ENCODE data around the gene SYNC. TPM values are rescaled to one million over a fixed set of nuclear protein-coding genes. Genes with fewer than 3 reads are reported as not detected.
"Not testable (repeated sequence)": the region's sequence is repeated elsewhere in the genome, so short reads cannot be mapped to it uniquely, and the experiment has no call there.

Gene SYNC
- total RNA-seq, 3 donors from 2014 or later, result not detected

- Mint-ChIP-seq H3K4me3 (no peak overlapping the region), H3K4me1 (ENCODE audit: low read depth) (peaks cover 5% of the 10 kb centered on the region), H3K9me3 (no peaks in the 10 kb centered on the region), H3K27me3 (ENCODE audit: low read depth) (peaks cover 4% of the 10 kb centered on the region), H3K36me3 (ENCODE audit: insufficient read depth) (no peaks in the 10 kb centered on the region)
- DNase-seq (no peak), ATAC-seq (no peak)
These were observed 10.5 kb upstream of the SYNC start for GRCh38 chr1:32713081-32713480.

GRCh38 chr1:32711221-32711620 is 8.7 kb upstream of the SYNC start:
- H3K4me3 Mint-ChIP-seq; H3K4me1 Mint-ChIP-seq (ENCODE audit: low read depth); H3K9me3 Mint-ChIP-seq; ATAC-seq; H3K36me3 Mint-ChIP-seq (ENCODE audit: insufficient read depth); DNase-seq; H3K27me3 Mint-ChIP-seq (ENCODE audit: low read depth): not testable (repeated sequence)

- Mint-ChIP-seq H3K36me3 (ENCODE audit: insufficient read depth) (no peaks in the 10 kb centered on the region), H3K9me3 (no peaks in the 10 kb centered on the region), H3K4me1 (ENCODE audit: low read depth) (peaks cover 1% of the 10 kb centered on the region), H3K4me3 (no peak overlapping the region), H3K27me3 (ENCODE audit: low read depth) (peaks cover 18% of the 10 kb centered on the region)
- no peak for DNase-seq
- ATAC-seq, result no peak
These were observed 6.9 kb upstream of the SYNC start for GRCh38 chr1:32709476-32709875.

DNA sequence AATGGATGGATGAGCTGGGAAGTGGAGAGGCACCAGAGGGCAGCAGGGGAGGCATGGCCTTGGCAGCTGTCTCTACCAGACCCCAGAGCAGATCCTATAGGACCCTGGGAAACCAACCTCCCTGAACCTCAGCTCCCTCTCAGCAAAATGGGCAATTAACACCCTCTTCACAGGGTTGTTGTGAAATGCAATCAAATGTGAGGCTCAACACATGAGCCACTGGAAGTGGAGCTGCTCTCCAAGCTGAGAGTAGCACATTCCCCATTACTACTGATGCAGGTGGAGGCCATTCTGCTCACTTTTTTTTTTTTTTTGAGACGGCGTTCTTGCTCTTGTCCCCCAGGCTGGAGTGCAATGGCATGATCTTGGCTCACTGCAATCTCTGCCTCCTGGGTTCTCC is 6.5 kb upstream of the SYNC start:
- DNase-seq (no peak), ATAC-seq (no peak)
- H3K36me3 Mint-ChIP-seq (ENCODE audit: insufficient read depth), result no peaks in the 10 kb centered on the region
- no peaks in the 10 kb centered on the region for H3K9me3 Mint-ChIP-seq
- H3K4me3 Mint-ChIP-seq, result no peak overlapping the region
- peaks cover 1% of the 10 kb centered on the region for H3K4me1 Mint-ChIP-seq (ENCODE audit: low read depth)
- H3K27me3 Mint-ChIP-seq (ENCODE audit: low read depth), result peaks cover 21% of the 10 kb centered on the region

GRCh38 chr1:32706491-32706890 is 3.9 kb upstream of the SYNC start:
- DNase-seq (no peak), ATAC-seq (no peak)
- Mint-ChIP-seq H3K27me3 (ENCODE audit: low read depth) (peaks cover 36% of the 10 kb centered on the region), H3K4me3 (no peak overlapping the region), H3K36me3 (ENCODE audit: insufficient read depth) (no peaks in the 10 kb centered on the region), H3K4me1 (ENCODE audit: low read depth) (peaks cover 11% of the 10 kb centered on the region), H3K9me3 (no peaks in the 10 kb centered on the region)

DNA sequence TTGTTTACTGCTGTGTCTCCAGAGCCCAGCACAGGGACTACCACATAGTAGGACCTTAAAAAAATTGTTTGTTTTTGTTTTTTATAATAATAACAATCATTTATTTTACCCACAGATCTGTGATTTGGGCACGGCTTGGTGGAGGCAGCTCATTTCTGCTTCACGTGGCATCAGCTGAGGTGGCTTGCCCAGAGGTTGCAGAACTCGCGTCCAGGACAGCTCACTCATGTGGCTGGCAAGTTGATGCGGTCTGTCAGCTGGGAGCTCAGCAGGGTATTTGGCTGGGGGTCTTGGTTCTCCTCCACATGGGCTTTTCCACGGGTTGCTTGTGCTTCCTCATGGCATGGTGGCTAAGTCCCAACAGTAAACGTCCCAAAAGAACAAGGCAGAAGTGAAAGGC is 2.9 kb upstream of the SYNC start:
- Mint-ChIP-seq H3K9me3 (no peaks in the 10 kb centered on the region), H3K4me1 (ENCODE audit: low read depth) (peaks cover 11% of the 10 kb centered on the region), H3K36me3 (ENCODE audit: insufficient read depth) (no peaks in the 10 kb centered on the region), H3K4me3 (no peak overlapping the region), H3K27me3 (ENCODE audit: low read depth) (peaks cover 41% of the 10 kb centered on the region)
- ATAC-seq (no peak), DNase-seq (no peak)

- Mint-ChIP-seq H3K9me3 (no peaks in the 10 kb centered on the region), H3K4me3 (peak overlapping the region; percentile 61), H3K4me1 (ENCODE audit: low read depth) (peaks cover 11% of the 10 kb centered on the region), H3K27me3 (ENCODE audit: low read depth) (peaks cover 38% of the 10 kb centered on the region), H3K36me3 (ENCODE audit: insufficient read depth) (no peaks in the 10 kb centered on the region)
- DNase-seq (no peak), ATAC-seq (no peak)
These were observed 1.1 kb upstream of the SYNC start for GRCh38 chr1:32703479-32704291.

DNA sequence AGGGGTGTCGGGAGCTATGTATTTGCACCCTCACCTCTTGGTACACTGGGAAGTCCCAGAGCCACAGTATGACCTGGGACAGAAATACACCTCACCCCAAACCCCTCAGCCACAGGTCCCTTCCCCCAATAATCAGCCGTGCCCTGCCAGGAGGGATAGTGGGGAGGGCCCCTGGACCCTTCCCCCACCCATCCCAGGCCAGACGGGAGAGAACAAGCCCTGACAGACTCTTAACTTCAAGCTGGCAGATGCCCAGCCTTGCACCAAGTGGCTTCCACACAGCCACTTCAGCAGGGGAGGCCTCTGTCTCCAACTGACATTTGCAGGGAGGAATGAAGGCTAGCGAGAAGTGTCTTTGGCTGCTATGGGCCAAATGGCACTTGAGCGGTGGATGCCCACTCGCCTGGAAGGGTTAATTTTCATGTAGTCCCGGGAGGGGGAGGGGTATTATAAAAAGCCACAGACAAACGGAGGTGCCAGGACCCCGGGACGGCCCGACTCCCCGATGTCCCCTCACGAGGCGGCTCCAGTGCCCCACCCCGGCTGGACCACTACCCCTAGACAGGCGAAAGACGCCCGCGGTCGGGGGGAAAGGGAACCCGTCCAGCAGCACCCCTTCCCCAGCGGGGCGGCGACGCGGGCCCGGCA is 495 bp downstream of the SYNC start:
- ATAC-seq (no peak), DNase-seq (no peak)
- Mint-ChIP-seq H3K4me1 (ENCODE audit: low read depth) (peaks cover 11% of the 10 kb centered on the region), H3K4me3 (peak overlapping the region; percentile 58), H3K9me3 (no peaks in the 10 kb centered on the region), H3K36me3 (ENCODE audit: insufficient read depth) (no peaks in the 10 kb centered on the region), H3K27me3 (ENCODE audit: low read depth) (peaks cover 35% of the 10 kb centered on the region)

DNA sequence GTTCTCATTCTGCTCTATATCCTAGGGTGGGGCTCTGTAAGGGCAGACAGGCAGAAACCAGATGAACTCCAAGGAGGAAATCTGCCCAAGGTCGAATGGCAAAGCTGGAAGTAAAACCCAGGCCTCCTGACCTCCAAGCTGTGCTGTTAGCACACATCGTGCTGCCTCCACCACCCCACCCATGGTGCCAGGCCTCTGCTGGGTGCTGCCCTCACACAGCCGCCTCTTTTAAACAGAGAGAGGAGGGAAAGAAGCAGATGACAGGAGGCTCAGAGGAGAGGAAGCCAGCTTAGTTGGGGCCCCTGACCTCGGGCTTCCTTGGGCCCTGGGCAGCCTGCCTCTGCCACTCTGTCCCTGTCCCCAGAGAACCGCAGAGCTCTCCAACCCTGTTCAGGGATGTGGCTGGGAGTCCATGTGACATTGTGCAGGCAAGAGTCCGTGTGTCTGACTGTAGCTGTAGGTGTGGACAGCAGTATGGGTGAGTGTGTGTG is 1.1 kb downstream of the SYNC start:
- Mint-ChIP-seq H3K4me3 (no peak overlapping the region), H3K27me3 (ENCODE audit: low read depth) (peaks cover 33% of the 10 kb centered on the region), H3K36me3 (ENCODE audit: insufficient read depth) (no peaks in the 10 kb centered on the region), H3K4me1 (ENCODE audit: low read depth) (peaks cover 11% of the 10 kb centered on the region), H3K9me3 (no peaks in the 10 kb centered on the region)
- DNase-seq, result no peak
- ATAC-seq, result no peak

DNA sequence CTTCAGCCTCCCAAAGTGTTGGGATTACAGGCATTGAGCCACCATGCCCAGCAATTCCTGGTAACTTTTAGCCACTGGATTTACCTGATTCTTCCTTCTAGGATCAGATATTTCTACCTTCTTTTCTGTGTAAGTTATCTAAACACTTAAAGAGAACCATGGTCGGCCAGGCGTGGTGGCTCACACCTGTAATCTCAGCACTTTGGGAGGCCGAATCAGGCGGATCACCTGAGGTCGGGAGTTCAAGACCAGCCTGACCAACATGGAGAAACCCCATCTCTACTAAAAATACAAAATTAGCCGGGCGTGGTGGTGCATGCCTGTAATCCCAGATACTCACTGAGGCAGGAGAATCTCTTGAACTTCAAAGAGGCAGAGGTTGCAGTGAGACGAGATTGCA is 5.6 kb downstream of the SYNC start:
- H3K9me3 Mint-ChIP-seq, result not testable (repeated sequence)

DNA sequence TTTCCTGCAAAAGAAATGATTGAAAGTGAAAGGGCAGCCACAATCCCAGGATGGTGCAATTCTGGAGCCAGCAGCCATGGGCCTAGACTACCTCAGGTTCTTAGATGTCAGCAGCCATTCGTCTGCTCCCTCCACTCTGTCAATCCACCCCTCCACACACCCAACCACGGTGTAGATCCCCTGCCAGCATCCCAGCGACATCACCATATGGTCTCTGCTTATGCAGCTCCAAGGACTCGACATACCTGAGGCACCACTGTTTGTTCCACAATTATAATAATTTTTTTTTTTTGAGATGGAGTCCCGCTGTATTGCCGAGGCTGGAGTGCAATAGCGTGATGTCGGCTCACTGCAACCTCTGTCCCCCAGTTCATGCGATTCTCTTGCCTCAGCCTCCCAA is 6.5 kb downstream of the SYNC start:
- no peaks in the 10 kb centered on the region for H3K4me1 Mint-ChIP-seq (ENCODE audit: low read depth)
- ATAC-seq (no peak), DNase-seq (no peak)
- H3K4me3 Mint-ChIP-seq, result no peak overlapping the region
- no peaks in the 10 kb centered on the region for H3K9me3 Mint-ChIP-seq
- H3K36me3 Mint-ChIP-seq (ENCODE audit: insufficient read depth), result no peaks in the 10 kb centered on the region
- peaks cover 1% of the 10 kb centered on the region for H3K27me3 Mint-ChIP-seq (ENCODE audit: low read depth)

More for the DNA sequence above, 5.6 kb downstream of the SYNC start:
- H3K36me3 Mint-ChIP-seq (ENCODE audit: insufficient read depth); H3K4me3 Mint-ChIP-seq; DNase-seq; H3K4me1 Mint-ChIP-seq (ENCODE audit: low read depth); ATAC-seq: not testable (repeated sequence)
- peaks cover 10% of the 10 kb centered on the region for H3K27me3 Mint-ChIP-seq (ENCODE audit: low read depth)

DNA sequence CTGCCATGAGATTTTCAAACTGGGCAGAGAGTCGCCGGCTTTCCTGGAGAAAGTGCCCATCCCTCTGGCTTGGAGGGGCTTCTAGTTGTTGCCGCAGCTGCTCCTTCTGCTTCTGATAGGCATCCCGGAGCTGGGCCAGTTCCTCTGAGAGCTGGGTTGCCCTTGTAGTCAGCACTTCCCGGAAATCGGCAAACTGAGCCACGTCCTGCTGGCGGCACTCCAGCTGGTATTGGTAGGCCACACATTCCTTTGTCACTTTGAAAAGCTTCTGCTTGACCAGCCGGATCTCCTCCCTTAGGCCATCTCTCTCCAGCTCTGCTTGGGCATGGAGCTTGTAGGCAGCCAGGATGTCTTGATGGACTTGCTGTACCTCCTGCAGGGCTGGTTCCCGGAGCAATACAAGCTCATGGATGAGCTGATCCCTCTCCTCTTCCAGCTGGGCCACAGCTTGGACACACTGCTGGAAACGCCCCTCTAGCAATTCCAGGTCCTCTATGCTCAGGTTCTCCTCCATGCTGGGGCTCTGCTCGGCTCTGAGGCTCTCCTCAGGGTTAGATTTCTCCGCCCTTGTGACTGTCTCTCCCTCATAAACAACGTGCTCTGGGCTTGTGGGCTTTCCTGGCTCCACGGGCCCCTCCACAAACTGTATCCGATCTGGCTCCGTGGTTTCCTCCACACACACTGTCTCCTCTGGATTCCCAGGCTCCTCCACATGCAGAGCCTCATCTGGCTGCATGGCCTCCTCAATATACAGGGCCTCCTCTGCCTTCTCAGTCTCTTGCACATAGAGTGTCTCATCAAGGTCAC is 7.3 kb downstream of the SYNC start:
- H3K4me3 Mint-ChIP-seq, result no peak overlapping the region
- H3K27me3 Mint-ChIP-seq (ENCODE audit: low read depth), result no peaks in the 10 kb centered on the region
- no peak for ATAC-seq
- no peak for DNase-seq
- no peaks in the 10 kb centered on the region for H3K4me1 Mint-ChIP-seq (ENCODE audit: low read depth)
- no peaks in the 10 kb centered on the region for H3K9me3 Mint-ChIP-seq
- no peaks in the 10 kb centered on the region for H3K36me3 Mint-ChIP-seq (ENCODE audit: insufficient read depth)

- Mint-ChIP-seq H3K4me3 (no peak overlapping the region), H3K9me3 (no peaks in the 10 kb centered on the region), H3K4me1 (ENCODE audit: low read depth) (no peaks in the 10 kb centered on the region), H3K27me3 (ENCODE audit: low read depth) (no peaks in the 10 kb centered on the region), H3K36me3 (ENCODE audit: insufficient read depth) (no peaks in the 10 kb centered on the region)
- DNase-seq, result no peak
- no peak for ATAC-seq
These were observed 9.0 kb downstream of the SYNC start for GRCh38 chr1:32693455-32694174.

DNA sequence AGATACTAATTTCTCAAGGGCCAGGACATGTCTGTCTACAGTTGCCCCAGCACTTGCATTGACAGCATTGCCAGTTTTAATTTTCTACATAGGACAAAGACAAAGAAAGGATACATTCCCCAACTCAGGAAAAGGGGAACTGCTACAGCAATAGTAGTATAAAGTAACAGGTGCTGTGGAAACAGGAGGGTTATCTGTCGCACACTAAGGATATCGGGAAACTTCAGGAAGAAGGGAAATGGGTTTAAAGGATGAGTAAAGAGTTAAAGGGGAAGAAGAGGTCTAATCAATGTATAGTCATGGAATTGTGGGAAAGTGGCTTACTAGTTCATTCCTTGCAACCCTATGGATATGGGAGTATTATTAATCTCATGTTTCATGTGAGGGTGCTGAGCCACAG is 16.2 kb downstream of the SYNC start:
- H3K4me3 Mint-ChIP-seq, result no peak overlapping the region
- H3K36me3 Mint-ChIP-seq (ENCODE audit: insufficient read depth), result peaks cover 18% of the 10 kb centered on the region
- DNase-seq (no peak), ATAC-seq (no peak)
- H3K4me1 Mint-ChIP-seq (ENCODE audit: low read depth), result peaks cover 6% of the 10 kb centered on the region
- H3K27me3 Mint-ChIP-seq (ENCODE audit: low read depth), result no peaks in the 10 kb centered on the region
- H3K9me3 Mint-ChIP-seq, result no peaks in the 10 kb centered on the region

All from activated T-cell treated with anti-CD3 and anti-CD28 coated beads, Interleukin-2, amount 50 U/mL, for 4 hours (primary cell).